Thyroid gland (tissue), 4 donors: ENCODE results near the gene RPL23.

Source experiments
- CTCF ChIP-seq, 6 experiments: fragments of 200-600 bp in 3 of 6; fragments of 450-650 bp in 3 of 6; sonication (generic) in 3 of 6; IDR thresholded peaks; one replicate each; pipeline ENCODE4 v1.5.1; 2016 to 2019; ENCODE audit warnings: antibody characterized with exemption in 6 of 6, mild to moderate bottlenecking in 2 of 6, inconsistent platforms in 1 of 6, moderate library complexity in 1 of 6
- POLR2A ChIP-seq, 2 donors: fragments of 450-650 bp; IDR thresholded peaks; one replicate each; pipeline ENCODE4 v1.6.1; 2017; ENCODE audit warnings: antibody characterized with exemption in 2 of 2, mild to moderate bottlenecking in 2 of 2, moderate library complexity in 1 of 2

- no peak for TF ChIP-seq CTCF (IDR thresholded peaks at IDR 0.05)
- no peak for TF ChIP-seq POLR2A (IDR thresholded peaks at IDR 0.05)
Measured at GRCh38 chr17:38892620-38893019, 39.1 kb upstream of the RPL23 start.
